GM10847 (cell line): Measurements from ENCODE around the gene C12orf76.

Experiments used
- POLR2A ChIP-seq: IDR thresholded peaks from 2 replicates; pipeline ENCODE4 v1.6.1; 2011; ENCODE audit not compliant: insufficient read length; ENCODE audit errors: extremely low read depth

The C12orf76 gene

DNA sequence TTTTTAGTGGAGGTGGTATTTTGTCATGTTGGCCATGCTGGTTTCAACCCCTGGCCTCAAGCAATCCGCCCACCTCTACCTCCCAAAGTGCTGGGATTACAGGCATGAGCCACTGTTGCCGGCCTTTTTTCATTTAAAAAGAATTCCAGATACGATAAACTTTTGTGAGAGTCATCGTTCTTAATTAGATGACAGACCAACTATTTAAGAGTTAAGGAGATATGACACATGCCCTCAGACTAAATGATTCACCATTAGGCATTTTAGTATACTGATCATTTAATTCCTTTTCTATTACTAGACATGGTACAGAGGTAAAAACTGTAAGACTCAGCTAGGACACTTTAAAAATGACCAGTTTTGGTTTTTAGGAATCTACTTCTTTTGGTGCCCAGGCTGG lies 46.7 kb downstream of the C12orf76 start:
- TF ChIP-seq POLR2A = no peak

DNA sequence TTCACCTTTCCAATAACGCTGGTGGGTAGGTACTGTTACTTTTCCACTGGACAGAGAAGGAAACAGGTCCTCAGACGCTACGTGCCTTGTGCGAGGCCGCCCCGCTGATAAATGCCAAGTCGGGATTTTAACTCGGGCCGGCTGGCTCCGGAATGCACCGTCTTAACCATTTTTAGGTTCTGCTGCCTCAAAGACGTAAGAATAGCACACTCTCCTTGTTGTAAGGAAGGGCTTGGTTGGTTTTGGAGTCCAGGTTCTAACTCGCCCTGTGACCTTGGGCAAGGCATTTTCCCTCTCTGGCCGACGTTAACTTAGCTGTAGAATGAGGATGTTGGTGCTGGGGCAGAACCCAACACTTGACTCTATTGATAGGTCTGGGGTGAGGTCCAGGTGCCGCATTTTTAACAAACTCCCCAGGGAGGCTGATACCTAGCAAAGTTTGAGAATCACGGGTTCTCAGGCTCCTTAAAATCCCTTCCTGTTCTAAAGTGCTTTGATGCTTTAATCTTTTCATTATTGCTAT lies 48.3 kb downstream of the C12orf76 start:
- TF ChIP-seq POLR2A = no peak

DNA sequence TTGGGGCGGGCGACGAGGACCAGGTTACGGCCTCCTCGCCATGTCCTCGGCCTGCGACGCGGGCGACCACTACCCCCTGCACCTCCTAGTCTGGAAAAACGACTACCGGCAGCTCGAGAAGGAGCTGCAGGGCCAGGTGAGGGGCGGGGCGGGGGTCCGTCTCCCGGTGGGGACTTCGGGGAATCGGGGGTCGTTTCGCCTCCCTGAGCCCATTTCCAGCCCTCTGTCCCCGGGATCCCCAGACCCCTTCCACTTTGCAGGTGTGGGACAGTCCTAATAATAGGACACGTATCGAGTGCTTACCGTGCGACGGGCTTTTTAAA lies 48.7 kb downstream of the C12orf76 start:
- no peak for TF ChIP-seq POLR2A

DNA sequence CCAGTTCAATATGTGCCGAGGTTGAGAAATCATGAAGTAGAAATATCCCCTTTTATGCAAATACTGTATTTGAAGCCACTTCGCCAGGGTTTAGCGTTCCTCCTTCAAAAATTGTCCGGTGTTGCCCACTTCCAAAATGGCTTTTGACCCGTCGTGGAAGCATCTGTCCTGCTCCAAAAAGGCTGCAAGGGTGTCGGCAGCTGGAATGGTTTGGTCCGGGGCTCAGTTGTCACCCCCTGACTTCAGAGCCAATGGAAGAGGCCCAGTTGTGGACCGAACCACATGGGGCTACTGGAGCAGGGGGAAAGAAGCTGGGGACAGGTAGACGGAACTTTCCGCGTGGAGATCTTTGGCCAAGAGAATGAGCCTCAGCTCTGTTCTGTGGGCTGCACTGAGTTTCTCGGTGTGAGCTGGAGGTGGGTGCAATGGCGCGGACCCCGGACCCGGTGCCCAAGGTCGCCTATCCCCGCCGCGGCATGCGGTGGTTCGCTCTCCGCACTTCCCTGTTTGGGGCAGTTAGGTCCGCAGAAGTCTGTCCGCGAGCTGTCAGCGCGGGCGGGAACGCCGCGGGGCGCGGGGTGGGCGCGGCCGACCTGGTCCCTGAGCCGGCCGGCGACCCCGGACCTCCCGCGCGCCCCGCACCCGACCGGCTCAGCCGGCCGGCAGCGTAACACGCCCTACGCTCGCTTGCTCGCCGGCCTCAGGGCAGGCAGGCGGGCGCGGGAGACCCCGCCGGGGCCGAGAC lies 49.2 kb downstream of the C12orf76 start, which contains the start of gene ANKRD13A:
Gene ANKRD13A (plus strand): TSS at position 527 of the 745 bp plus-strand sequence. CDS start 259 bp downstream, outside the sequence.
- peak; percentile 98 for TF ChIP-seq POLR2A

DNA sequence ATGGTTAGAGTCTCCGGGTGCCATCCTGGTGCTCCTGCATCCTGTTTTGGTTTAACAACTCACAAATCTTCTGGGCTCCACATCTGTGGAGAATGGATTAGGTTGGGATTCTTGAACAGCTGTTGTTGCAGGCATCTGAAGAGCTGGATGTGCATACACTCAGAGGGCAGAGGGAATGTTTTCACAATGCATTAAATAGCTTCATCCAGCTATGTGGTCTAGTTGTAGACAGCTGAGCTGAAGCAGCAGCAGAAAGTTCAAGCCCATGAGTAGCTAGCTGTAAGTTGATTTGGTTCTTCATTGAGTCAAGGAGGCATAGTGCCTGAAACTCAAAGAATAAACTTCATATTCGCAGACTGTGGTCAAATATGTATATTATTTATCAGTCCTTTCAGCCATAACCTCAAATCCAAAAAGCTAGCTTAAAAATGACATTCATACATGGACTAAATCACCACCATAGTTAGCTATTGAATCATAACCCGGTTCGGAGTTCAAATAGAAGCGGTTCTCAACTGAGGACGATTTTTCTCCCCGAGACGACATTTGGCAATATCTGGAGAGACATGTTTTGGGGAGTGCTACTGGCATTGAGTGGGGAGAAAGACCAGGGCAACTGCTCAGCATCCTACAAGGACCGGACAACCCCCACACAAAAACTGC lies 50.0 kb downstream of the C12orf76 start:
- no peak for TF ChIP-seq POLR2A

DNA sequence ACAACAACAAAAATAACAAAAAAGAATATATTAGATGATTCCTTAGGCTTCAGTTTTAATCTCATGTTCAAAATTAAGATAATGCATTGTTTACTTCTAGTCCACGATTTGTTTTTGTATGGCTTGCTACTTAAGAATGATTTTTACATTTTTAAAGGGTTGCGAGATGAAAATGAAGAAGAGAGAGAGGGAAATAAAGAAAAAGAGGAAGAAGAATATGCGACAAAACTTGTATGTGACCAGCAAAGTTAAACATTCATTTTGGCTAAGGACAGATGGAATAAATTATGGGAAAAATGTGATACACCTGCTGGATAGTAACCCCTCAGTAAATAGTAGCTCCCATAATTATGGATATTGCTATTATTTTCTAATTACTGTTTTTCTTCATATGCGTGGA lies 50.9 kb downstream of the C12orf76 start:
- TF ChIP-seq POLR2A = no peak

DNA sequence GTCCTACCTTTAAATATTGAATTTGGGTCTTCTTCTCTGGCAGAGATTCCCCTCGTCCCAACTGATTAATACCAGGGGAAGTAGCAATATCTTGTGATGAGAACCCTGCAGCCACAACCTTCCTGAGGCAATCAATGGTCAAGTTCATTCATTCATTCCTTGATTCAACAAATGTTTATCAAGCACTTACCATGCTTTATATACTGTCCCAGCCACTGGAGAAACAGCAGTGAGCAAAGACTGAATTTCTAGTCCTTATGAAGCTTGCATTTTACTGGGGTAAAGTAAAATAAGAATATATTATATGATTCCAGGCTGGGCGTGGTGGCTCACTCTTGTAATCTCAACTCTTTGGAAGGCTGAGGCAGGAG lies 51.9 kb downstream of the C12orf76 start:
- no peak for TF ChIP-seq POLR2A

DNA sequence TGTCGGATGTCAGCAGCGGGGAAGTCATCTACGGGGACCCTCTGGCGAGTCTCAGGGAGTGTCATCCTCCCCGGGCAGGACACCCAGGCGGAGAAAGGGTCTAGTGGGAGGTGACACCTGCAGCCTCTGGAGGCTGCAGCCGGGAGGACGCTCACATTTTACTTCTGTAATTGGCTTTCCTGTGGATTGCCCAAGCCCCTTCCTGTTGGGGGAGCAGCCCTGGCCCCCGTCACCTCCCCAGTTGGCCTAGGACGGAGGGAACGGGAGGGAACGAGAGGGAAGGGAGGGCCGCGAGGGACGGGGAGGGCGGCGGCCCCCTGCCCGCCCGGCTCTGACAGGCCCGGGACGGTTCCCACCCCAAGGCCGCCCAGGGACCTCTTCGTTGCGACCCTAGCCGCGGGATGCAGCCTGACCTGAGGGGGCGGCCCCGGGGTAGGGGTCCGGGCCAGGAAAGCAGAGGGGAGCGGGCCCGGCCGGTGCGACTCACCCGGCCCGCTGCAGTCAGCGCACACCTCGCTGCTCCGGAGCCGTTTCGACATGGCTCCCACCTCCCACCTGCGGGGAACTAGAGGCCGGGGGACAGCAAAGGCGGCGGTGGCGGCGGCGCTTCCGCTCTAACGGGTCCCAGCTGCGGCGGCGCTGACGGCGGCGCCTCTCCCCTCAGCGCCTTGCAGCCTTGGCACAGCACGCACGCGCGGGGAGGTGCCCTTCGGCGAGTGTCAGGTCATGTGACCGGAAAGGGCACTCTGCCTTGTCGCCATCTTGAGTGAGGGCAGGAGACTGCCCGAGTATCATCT lies 52.4 kb downstream of the C12orf76 start, which contains the start of gene GIT2:
Gene GIT2 (minus strand): TSS at position 683 of the 797 bp plus-strand sequence. CDS start 144 bp downstream, at position 539.
- TF ChIP-seq POLR2A = peak; percentile 81

DNA sequence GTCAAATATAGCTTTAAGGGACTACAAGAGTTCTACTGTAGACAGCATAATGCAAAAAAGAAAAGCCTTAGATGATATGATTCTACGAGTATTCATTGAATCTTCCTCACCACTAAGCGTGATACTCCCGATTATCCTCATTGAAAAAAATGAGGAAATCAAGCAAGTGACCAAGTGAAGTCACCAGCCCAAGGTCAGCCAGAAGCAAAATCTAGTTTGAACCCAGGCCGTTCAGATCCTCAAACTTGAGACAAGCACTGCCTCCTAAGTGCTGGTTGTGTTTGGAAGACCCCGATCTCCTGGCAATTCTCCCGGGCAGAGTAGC lies 53.0 kb downstream of the C12orf76 start:
- no peak for TF ChIP-seq POLR2A

DNA sequence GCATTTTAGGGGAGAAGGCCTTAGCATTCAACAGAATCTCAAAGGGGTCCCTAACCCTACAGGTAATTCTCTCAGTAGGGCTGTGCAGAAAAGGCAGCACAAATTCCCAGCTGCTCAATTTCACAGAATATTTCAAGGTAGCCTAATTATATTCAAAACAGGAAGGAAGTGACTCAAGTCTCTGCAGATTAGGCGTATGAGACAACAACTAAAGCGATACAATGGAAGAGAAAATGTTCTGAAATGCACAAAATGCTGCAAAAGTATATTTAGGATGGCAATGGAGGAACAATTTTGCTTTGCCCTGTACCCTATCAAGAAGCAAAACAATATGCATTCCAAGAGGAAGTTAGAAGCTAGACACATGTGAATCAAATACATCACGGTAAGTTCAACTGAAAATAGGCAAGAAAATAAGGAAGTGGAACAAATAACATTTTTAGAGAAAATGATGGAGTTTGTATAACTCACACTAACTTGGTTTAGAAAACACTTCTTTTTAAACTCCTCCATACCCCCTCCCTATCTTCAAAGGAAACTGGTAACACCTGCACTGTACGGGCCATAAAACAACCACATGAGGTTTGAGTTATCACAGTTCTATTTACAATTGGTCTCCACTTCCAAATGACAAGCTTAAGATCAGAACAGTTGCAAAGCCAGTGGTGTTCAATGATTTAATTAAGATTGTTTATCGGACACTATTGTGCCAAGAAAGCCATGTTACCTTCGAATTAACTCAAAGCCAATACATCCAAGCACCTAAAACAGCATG lies 53.7 kb downstream of the C12orf76 start:
- TF ChIP-seq POLR2A = no peak

DNA sequence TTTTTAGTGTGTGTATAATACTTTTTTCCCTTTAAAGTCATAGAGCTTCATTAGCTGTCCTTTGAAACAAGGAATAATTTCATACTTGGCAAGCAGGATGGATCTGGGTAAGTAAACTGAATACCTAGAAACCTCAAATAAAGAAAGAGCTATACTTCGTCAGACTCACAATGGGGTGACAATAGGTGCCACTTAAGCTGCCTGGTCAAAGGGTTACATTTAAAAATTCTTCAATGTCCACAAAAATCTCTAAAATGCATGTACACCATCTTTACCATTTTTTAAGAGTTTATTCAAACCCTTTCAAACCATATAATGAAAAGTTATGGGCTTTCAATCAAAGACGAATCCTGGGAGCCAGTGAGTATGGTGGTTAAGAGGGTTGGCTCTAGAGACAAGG lies 55.2 kb downstream of the C12orf76 start:
- TF ChIP-seq POLR2A = no peak

DNA sequence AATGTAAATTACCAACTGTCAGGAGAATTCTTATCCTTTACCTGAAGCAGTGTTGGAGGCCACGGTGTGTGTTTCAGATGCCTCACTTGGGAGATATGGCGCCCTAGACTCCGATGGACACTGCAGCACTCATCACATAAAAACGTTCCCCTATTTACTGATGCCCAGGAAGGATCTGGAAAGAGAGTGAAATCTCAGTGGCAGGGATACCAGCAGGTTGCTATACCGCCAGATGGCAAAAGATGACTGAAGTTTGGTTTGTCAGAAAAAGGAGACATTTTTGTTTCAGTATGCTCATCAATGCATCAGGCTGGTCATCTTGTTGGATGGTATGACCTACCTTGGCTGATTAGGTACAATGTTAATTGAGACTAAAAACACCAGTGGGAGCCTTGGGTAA lies 56.7 kb downstream of the C12orf76 start:
- no peak for TF ChIP-seq POLR2A
